ENCODE measurements around the gene BOC.

GRCh38 chr3:113174304-113174703 is 37.1 kb upstream of the BOC start:
- TF ChIP-seq CTCF (IDR thresholded peaks at IDR 0.05 in 8 of 11, conservative IDR thresholded peaks at IDR 0.05 in 3 of 11) = no peak
- no peak for TF ChIP-seq POLR2A (IDR thresholded peaks at IDR 0.05)
